BE2C (cell line): ENCODE results near the gene PUS1.

Experiments used
- DNase-seq: peaks from one replicate; pipeline ENCODE4 v3.0.0-alpha.2; 2020
- H3K27me3 ChIP-seq: fragments of 250-450 bp; sonication (Bioruptor Pico); 2 replicates; pipeline ENCODE4 v1.5.1; 2020; ENCODE audit warnings: mild to moderate bottlenecking
- H3K36me3 ChIP-seq: fragments of 250-450 bp; sonication (Bioruptor Pico); 2 replicates; pipeline ENCODE4 v1.5.1; 2020; ENCODE audit warnings: mild to moderate bottlenecking
- H3K4me1 ChIP-seq: fragments of 250-450 bp; sonication (Bioruptor Pico); 2 replicates; pipeline ENCODE4 v1.5.1; 2020
- H3K4me3 ChIP-seq: 2 replicates; pipeline ENCODE4 v1.5.1; 2011; ENCODE audit warnings: low read depth, low read length
- H3K9me3 ChIP-seq: fragments of 250-450 bp; sonication (Bioruptor Pico); 2 replicates; pipeline ENCODE4 v1.5.1; 2020
- TF ChIP-seq, protein P1 (sequence below): IDR thresholded peaks from 2 replicates; pipeline ENCODE4 v1.5.1; 2012; ENCODE audit warnings: mild to moderate bottlenecking, low read depth, low read length

The PUS1 gene

DNA sequence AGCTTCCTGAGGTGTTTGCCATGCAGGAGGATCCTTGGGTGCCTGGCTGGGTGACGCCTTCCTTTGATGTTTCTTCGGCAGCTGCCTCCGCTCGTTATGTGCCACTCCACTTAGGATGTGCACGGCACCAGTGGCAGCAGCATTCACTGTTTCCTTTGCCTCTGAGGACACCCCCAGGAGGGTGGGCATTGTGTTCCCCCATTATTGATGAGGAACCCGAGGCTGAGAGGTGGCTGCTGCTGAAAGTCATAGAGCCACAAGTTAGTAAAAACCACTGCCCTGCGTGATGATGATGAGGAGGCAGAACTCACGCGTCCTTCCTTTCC is 61.9 kb downstream of the PUS1 start:
- Histone ChIP-seq H3K9me3 (no peaks in the 10 kb centered on the region), H3K4me3 (no peak overlapping the region), H3K36me3 (peaks cover 74% of the 10 kb centered on the region), H3K27me3 (no peaks in the 10 kb centered on the region), H3K4me1 (no peaks in the 10 kb centered on the region)
- TF ChIP-seq, protein P1, sequence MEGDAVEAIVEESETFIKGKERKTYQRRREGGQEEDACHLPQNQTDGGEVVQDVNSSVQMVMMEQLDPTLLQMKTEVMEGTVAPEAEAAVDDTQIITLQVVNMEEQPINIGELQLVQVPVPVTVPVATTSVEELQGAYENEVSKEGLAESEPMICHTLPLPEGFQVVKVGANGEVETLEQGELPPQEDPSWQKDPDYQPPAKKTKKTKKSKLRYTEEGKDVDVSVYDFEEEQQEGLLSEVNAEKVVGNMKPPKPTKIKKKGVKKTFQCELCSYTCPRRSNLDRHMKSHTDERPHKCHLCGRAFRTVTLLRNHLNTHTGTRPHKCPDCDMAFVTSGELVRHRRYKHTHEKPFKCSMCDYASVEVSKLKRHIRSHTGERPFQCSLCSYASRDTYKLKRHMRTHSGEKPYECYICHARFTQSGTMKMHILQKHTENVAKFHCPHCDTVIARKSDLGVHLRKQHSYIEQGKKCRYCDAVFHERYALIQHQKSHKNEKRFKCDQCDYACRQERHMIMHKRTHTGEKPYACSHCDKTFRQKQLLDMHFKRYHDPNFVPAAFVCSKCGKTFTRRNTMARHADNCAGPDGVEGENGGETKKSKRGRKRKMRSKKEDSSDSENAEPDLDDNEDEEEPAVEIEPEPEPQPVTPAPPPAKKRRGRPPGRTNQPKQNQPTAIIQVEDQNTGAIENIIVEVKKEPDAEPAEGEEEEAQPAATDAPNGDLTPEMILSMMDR, result no peak
- DNase-seq, result no peak

DNA sequence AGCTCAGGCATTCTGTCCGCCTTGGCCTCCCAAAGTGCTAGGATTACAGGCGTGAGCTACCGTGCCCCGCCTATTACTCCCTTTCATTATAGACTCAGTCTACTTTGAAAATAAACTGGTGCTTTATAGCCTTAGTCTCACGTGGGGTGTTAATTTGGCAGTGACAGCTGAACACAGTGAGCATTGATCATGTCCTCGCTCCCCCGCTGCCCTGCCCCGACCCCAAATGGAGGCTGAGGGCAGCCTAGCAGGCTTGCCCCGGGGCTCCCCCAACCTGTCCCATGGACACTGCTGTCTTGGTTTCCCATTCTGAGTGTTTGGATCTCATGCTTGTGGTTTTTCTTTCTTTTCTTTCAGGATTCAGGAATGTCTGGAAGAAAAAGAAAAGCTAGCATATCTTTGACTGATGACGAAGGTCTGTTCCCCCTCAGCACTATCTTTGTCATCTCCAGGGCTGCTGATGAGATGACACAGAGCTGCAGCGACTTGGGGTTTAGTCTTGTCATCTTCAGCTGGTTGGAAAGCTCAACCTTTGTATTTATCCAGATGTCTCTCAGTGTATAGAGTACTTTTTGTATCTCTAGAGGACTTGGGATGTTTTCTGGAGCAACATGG is 62.8 kb downstream of the PUS1 start:
- peaks cover 64% of the 10 kb centered on the region for H3K36me3 ChIP-seq
- no peaks in the 10 kb centered on the region for H3K9me3 ChIP-seq
- no peak overlapping the region for H3K4me3 ChIP-seq
- H3K27me3 ChIP-seq, result no peaks in the 10 kb centered on the region
- no peaks in the 10 kb centered on the region for H3K4me1 ChIP-seq
- no peak for DNase-seq
- TF ChIP-seq, protein P1, result no peak

DNA sequence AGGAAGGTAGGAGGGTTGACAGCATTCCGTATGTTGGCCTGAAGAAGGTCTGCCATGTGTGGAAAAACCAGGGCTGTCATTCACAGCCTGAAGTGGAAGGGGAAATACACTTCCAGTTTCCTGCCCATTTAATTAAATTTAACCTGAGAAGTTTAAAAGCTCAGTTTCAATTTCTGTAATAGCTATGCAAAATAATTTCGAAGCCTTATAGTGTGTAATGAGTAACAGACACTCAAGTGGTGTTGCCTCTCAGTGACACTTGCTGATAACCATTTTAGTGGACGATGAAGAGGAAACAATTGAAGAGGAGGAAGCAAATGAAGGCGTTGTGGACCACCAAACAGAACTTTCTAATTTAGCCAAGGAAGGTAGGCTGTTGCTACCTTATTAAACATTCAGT is 65.5 kb downstream of the PUS1 start:
- Histone ChIP-seq H3K27me3 (no peaks in the 10 kb centered on the region), H3K36me3 (peaks cover 43% of the 10 kb centered on the region), H3K4me3 (no peak overlapping the region), H3K9me3 (no peaks in the 10 kb centered on the region), H3K4me1 (no peaks in the 10 kb centered on the region)
- TF ChIP-seq, protein P1, result no peak
- no peak for DNase-seq
